Adrenal gland (tissue), 5 donors: ENCODE data around the gene COL4A1.

Experiments used
- POLR2A ChIP-seq, 2 donors: fragments of 450-650 bp; IDR thresholded peaks; one replicate each; pipeline ENCODE4 v1.6.1; 2017; ENCODE audit warnings: antibody characterized with exemption in 2 of 2, mild to moderate bottlenecking in 2 of 2, moderate library complexity in 1 of 2
- TF ChIP-seq, protein P1 (sequence below), 6 experiments: fragments of 450-650 bp in 4 of 6; fragments of 200-600 bp in 2 of 6; sonication (generic) in 1 of 6; IDR thresholded peaks; 1 replicate in 5 of 6; 2 replicates in 1 of 6; pipeline versions ENCODE4 v1.5.1 to v1.8.0; 2016 to 2021; ENCODE audit warnings: antibody characterized with exemption in 6 of 6, mild to moderate bottlenecking in 2 of 6, moderate library complexity in 1 of 6
- donor health status: DM: no; HTN: no; CAD: no.

DNA sequence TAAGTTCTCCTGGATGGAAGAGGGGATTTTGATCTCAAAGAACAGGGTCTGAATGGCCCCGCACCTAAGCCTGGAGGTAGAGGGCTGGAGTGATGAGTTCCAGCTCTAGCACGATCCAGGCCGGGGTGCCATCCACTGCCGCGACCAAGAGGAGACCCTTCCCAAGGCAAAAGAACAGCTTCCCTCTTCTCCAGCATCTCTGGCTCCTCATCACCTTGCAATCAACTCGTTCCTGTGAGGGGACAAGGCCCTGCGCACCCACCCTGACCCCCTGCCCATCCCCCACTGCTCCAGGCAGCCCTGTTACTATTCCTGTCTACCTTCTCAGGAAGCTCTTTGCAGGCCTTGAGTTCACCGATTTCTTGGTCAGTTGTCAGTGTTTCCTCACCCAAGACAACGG, 17.8 kb downstream of the COL4A1 start:
- TF ChIP-seq, protein P1, sequence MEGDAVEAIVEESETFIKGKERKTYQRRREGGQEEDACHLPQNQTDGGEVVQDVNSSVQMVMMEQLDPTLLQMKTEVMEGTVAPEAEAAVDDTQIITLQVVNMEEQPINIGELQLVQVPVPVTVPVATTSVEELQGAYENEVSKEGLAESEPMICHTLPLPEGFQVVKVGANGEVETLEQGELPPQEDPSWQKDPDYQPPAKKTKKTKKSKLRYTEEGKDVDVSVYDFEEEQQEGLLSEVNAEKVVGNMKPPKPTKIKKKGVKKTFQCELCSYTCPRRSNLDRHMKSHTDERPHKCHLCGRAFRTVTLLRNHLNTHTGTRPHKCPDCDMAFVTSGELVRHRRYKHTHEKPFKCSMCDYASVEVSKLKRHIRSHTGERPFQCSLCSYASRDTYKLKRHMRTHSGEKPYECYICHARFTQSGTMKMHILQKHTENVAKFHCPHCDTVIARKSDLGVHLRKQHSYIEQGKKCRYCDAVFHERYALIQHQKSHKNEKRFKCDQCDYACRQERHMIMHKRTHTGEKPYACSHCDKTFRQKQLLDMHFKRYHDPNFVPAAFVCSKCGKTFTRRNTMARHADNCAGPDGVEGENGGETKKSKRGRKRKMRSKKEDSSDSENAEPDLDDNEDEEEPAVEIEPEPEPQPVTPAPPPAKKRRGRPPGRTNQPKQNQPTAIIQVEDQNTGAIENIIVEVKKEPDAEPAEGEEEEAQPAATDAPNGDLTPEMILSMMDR (IDR thresholded peaks at IDR 0.05) = no peak
- TF ChIP-seq POLR2A (IDR thresholded peaks at IDR 0.05) = no peak
